ENCODE results near the gene BNIP5. TPM values are rescaled to one million over a fixed set of nuclear protein-coding genes. Genes with fewer than 3 reads are reported as not detected.

BNIP5 gene
- total and polyA plus RNA-seq, 4 donors: not detected

GRCh38 chr6:36384095-36384494, 47.4 kb upstream of the BNIP5 start:
- Histone ChIP-seq H3K9me3 (ENCODE audit: control insufficient read depth in 4 of 4, low read length in 3 of 4) (no peaks in the 10 kb centered on the region), H3K27me3 (ENCODE audit: control insufficient read depth in 4 of 4, insufficient read depth in 4 of 4, low read length in 3 of 4) (no peaks in the 10 kb centered on the region), H3K9ac (ENCODE audit: low read depth in 1 of 2, low read length in 2 of 2) (no peak overlapping the region), H3K36me3 (ENCODE audit: control insufficient read depth in 4 of 4, insufficient read depth in 3 of 4, low read depth in 1 of 4, low read length in 3 of 4) (no peaks in the 10 kb centered on the region), H3K4me1 (ENCODE audit: control insufficient read depth in 4 of 4, insufficient read depth in 4 of 4, low read length in 3 of 4) (peaks cover 0 to 20% (median 11%) of the 10 kb centered on the region in 4 donors), H3K4me3 (ENCODE audit: low read depth in 1 of 3, low read length in 3 of 3) (no peak overlapping the region), H3K27ac (ENCODE audit: low read depth in 1 of 2, low read length in 2 of 2) (no peak overlapping the region)
- TF ChIP-seq RAD21 (IDR thresholded peaks at IDR 0.05) (no peak), GABPA (IDR thresholded peaks at IDR 0.05 in 1 of 2, conservative IDR thresholded peaks at IDR 0.05 in 1 of 2) (no peak), RXRA (IDR thresholded peaks at IDR 0.05) (no peak), HNF4A (conservative IDR thresholded peaks at IDR 0.05) (no peak), JUND (IDR thresholded peaks at IDR 0.05) (no peak), MAX (IDR thresholded peaks at IDR 0.05) (no peak), SP1 (IDR thresholded peaks at IDR 0.05) (no peak), HNF4G (IDR thresholded peaks at IDR 0.05) (no peak), FOXA2 (IDR thresholded peaks at IDR 0.05) (no peak), EGR1 (IDR thresholded peaks at IDR 0.05; ENCODE audit: low read depth in 2 of 2) (no peak), ZBTB33 (IDR thresholded peaks at IDR 0.05) (no peak), NR2F2 (IDR thresholded peaks at IDR 0.05) (no peak)
- no peak for DNase-seq (ENCODE audit: low spot score)
- 74% methylated on average over 2 of the region's 2 CpGs for WGBS

- 86% methylated on average over 2 of the region's 2 CpGs for WGBS
- H3K9me3 ChIP-seq (ENCODE audit: control insufficient read depth in 4 of 4, low read length in 3 of 4): no peaks in the 10 kb centered on the region
- H3K27me3 ChIP-seq (ENCODE audit: control insufficient read depth in 4 of 4, insufficient read depth in 4 of 4, low read length in 3 of 4): no peaks in the 10 kb centered on the region
- peaks cover 0 to 25% (median 15%) of the 10 kb centered on the region in 4 donors for H3K4me1 ChIP-seq (ENCODE audit: control insufficient read depth in 4 of 4, insufficient read depth in 4 of 4, low read length in 3 of 4)
- no peak for DNase-seq (ENCODE audit: low spot score)
- H3K9ac ChIP-seq (ENCODE audit: low read depth in 1 of 2, low read length in 2 of 2): no peak overlapping the region
- TF ChIP-seq TAF1 (conservative IDR thresholded peaks at IDR 0.05) (no peak), FOXA2 (IDR thresholded peaks at IDR 0.05) (no peak), SP1 (IDR thresholded peaks at IDR 0.05) (no peak), CTCF (IDR thresholded peaks at IDR 0.05; ENCODE audit: low read depth, low read length, missing input control) (no peak)
- H3K36me3 ChIP-seq (ENCODE audit: control insufficient read depth in 4 of 4, insufficient read depth in 3 of 4, low read depth in 1 of 4, low read length in 3 of 4): no peaks in the 10 kb centered on the region
- H3K4me3 ChIP-seq (ENCODE audit: low read depth in 1 of 3, low read length in 3 of 3): no peak overlapping the region
- no peak overlapping the region for H3K27ac ChIP-seq (ENCODE audit: low read depth in 1 of 2, low read length in 2 of 2)
Observed at GRCh38 chr6:36383606-36384005, 46.9 kb upstream of the BNIP5 start.

- DNase-seq (ENCODE audit: low spot score): no peak
- Histone ChIP-seq H3K9me3 (ENCODE audit: control insufficient read depth in 4 of 4, low read length in 3 of 4) (no peaks in the 10 kb centered on the region), H3K27me3 (ENCODE audit: control insufficient read depth in 4 of 4, insufficient read depth in 4 of 4, low read length in 3 of 4) (no peaks in the 10 kb centered on the region), H3K4me3 (ENCODE audit: low read depth in 1 of 3, low read length in 3 of 3) (no peak overlapping the region), H3K27ac (ENCODE audit: low read depth in 1 of 2, low read length in 2 of 2) (no peak overlapping the region), H3K36me3 (ENCODE audit: control insufficient read depth in 4 of 4, insufficient read depth in 3 of 4, low read depth in 1 of 4, low read length in 3 of 4) (no peaks in the 10 kb centered on the region), H3K4me1 (ENCODE audit: control insufficient read depth in 4 of 4, insufficient read depth in 4 of 4, low read length in 3 of 4) (peaks cover 0 to 26% (median 20%) of the 10 kb centered on the region in 4 donors), H3K9ac (ENCODE audit: low read depth in 1 of 2, low read length in 2 of 2) (no peak overlapping the region)
- 68% methylated on average over 4 of the region's 4 CpGs for WGBS
- TF ChIP-seq RAD21 (IDR thresholded peaks at IDR 0.05): no peak
- TF ChIP-seq YY1 (IDR thresholded peaks at IDR 0.05): no peak
- no peak for TF ChIP-seq REST (IDR thresholded peaks at IDR 0.05)
- TF ChIP-seq FOXA1 (IDR thresholded peaks at IDR 0.05): no peak
- no peak for TF ChIP-seq CTCF (IDR thresholded peaks at IDR 0.05; ENCODE audit: low read depth, low read length, missing input control)
- TF ChIP-seq SP1 (IDR thresholded peaks at IDR 0.05): no peak
Observed at GRCh38 chr6:36382976-36383375, 46.3 kb upstream of the BNIP5 start.

All from liver (tissue), 9 donors.